Spleen (tissue), 11 donors: Measurements from ENCODE around the gene GALNT16. TPM values are rescaled to one million over a fixed set of nuclear protein-coding genes. Genes with fewer than 3 reads are reported as not detected.

Experiments used
- DNase-seq: peaks from one replicate; pipeline ENCODE4 v3.0.0-alpha.2; 2020
- H3K27ac ChIP-seq, 8 donors: fragments of 200-600 bp; sonication (generic) in 7 of 8; 1 replicate in 4 of 8; 2 replicates in 4 of 8; pipeline versions ENCODE4 v1.5.0 to v1.8.0; 2016 to 2021; ENCODE audit warnings: inconsistent platforms in 4 of 8, mild to moderate bottlenecking in 4 of 8, moderate library complexity in 1 of 8
- H3K27me3 ChIP-seq, 7 donors: fragments of 200-600 bp; sonication (generic) in 6 of 7; replicated peaks in 1 of 7; 1 replicate in 4 of 7; 2 replicates in 3 of 7; pipeline versions ENCODE4 v1.5.0 to v1.8.0; 2016 to 2021; ENCODE audit warnings: inconsistent platforms in 3 of 7, mild to moderate bottlenecking in 1 of 7
- H3K36me3 ChIP-seq, 6 donors: fragments of 200-600 bp; sonication (generic) in 5 of 6; 1 replicate in 4 of 6; 2 replicates in 2 of 6; pipeline versions ENCODE4 v1.5.0 to v1.8.0; 2016 to 2021; ENCODE audit warnings: inconsistent platforms in 2 of 6
- H3K4me1 ChIP-seq, 6 donors: fragments of 200-600 bp; sonication (generic) in 5 of 6; 1 replicate in 3 of 6; 2 replicates in 3 of 6; pipeline versions ENCODE4 v1.5.0 to v1.8.0; 2016 to 2021; ENCODE audit warnings: inconsistent platforms in 3 of 6
- H3K4me3 ChIP-seq, 8 donors: fragments of 200-600 bp; sonication (generic) in 7 of 8; 1 replicate in 4 of 8; 2 replicates in 4 of 8; pipeline versions ENCODE4 v1.5.0 to v1.8.0; 2016 to 2021; ENCODE audit warnings: inconsistent platforms in 4 of 8, mild to moderate bottlenecking in 4 of 8, moderate library complexity in 2 of 8
- H3K9me3 ChIP-seq, 8 donors: fragments of 200-600 bp; sonication (generic) in 7 of 8; 1 replicate in 4 of 8; 2 replicates in 4 of 8; pipeline versions ENCODE4 v1.5.0 to v1.8.0; 2016 to 2021; ENCODE audit warnings: inconsistent platforms in 4 of 8
- POLR2A ChIP-seq, 3 donors: fragments of 450-650 bp; IDR thresholded peaks; one replicate each; pipeline ENCODE4 v1.5.1; 2017; ENCODE audit warnings: antibody characterized with exemption in 3 of 3, mild to moderate bottlenecking in 1 of 3
- POLR2AphosphoS5 ChIP-seq, 3 donors: sonication (generic); formaldehyde crosslinking; IDR thresholded peaks; one replicate each; pipeline ENCODE4 v1.5.1; 2017; ENCODE audit warnings: antibody characterized with exemption in 3 of 3
- WGBS, 5 donors: extraction: QIAGEN DNeasy Blood & Tissue Kit in 3 of 5; methylation state at CpG; one replicate each; pipeline versions ENCODE4 v1.1.5 to v1.1.7; 2013 to 2018; 5-methylcytosine and 5-hydroxymethylcytosine counted together
- intact Hi-C: fragments of 100-400 bp; cut with DNase I; formaldehyde crosslinking; loops from one replicate; pipeline ENCODE4 v1.15.0; 2023; ENCODE audit warnings: low total_unique reads
- polyA plus RNA-seq, 3 donors: library from polyadenylated mRNA; stranded (reverse); fragments of 200-250 nt; gene quantifications; one replicate each; pipeline ENCODE4 v1.2.1, GENCODE V29; 2013
- total RNA-seq, 7 donors: library from RNA; depleted of rRNA in 3 of 7; stranded (reverse); fragments of >200 nt in 3 of 7; fragmentation: NEBNext Ultra II Directional in 4 of 7; extraction: Animal tissue kit (Norgen Biotek cat#: 25700) in 4 of 7; gene quantifications; one replicate each; pipeline versions ENCODE4 v1.1.0 to v1.2.1, GENCODE V29; 2016 to 2021
- TF ChIP-seq, protein P1 (sequence below), 11 experiments: fragments of 200-600 bp in 7 of 11; fragments of 450-650 bp in 4 of 11; sonication (generic) in 4 of 11; IDR thresholded peaks in 8 of 11; conservative IDR thresholded peaks in 3 of 11; 1 replicate in 7 of 11; 2 replicates in 4 of 11; pipeline versions ENCODE4 v1.4.0 to v1.8.0; 2016 to 2021; ENCODE audit warnings: antibody characterized with exemption in 11 of 11, inconsistent platforms in 4 of 11, mild to moderate bottlenecking in 1 of 11
- donor health status: healthy with polysubstance abuse.
- donor health status: DM: no; HTN: no; CAD: no; lungs with moderate emphysema.
- donor health status: DM: no; HTN: no; CAD: no.
- donor health status: Bipolar disorder and iron deficiency.
- donor health status: healthy.
- donor health status: DM: no; HTN: no; CAD: no.
- donor health status: DM: yes; HTN: yes; CAD: no.

The GALNT16 gene
- total and polyA plus RNA-seq, 10 donors: 2.1 to 36.4 (median 10.0) TPM

DNA sequence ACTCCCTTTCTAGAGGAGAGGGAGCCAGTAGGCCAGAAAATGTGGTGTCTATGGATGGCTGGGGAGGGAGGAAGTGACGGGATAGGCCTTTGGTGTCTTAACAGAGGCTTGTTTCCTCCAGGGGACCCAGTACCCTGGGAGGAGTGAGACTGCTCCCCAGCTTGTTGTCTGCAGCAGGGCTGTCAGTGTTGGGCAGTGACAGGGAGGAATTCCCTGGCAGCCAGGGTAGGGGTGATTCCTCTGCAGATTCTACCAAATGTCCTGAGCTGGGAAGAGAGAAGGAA lies 64.0 kb downstream of the GALNT16 start:
- H3K4me1 ChIP-seq: peaks cover 0 to under 1% (median under 1%) of the 10 kb centered on the region in 6 donors
- DNase-seq: peak; percentile 14
- no peak overlapping the region for H3K27ac ChIP-seq
- no peaks in the 10 kb centered on the region for H3K36me3 ChIP-seq
- TF ChIP-seq POLR2AphosphoS5 (IDR thresholded peaks at IDR 0.05) (no peak), POLR2A (IDR thresholded peaks at IDR 0.05) (no peak)
- TF ChIP-seq, protein P1, sequence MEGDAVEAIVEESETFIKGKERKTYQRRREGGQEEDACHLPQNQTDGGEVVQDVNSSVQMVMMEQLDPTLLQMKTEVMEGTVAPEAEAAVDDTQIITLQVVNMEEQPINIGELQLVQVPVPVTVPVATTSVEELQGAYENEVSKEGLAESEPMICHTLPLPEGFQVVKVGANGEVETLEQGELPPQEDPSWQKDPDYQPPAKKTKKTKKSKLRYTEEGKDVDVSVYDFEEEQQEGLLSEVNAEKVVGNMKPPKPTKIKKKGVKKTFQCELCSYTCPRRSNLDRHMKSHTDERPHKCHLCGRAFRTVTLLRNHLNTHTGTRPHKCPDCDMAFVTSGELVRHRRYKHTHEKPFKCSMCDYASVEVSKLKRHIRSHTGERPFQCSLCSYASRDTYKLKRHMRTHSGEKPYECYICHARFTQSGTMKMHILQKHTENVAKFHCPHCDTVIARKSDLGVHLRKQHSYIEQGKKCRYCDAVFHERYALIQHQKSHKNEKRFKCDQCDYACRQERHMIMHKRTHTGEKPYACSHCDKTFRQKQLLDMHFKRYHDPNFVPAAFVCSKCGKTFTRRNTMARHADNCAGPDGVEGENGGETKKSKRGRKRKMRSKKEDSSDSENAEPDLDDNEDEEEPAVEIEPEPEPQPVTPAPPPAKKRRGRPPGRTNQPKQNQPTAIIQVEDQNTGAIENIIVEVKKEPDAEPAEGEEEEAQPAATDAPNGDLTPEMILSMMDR (IDR thresholded peaks at IDR 0.05 in 8 of 11, conservative IDR thresholded peaks at IDR 0.05 in 3 of 11): no peak
- WGBS, 5 donors: 53 to 85% (median 62%) methylated on average over 1 of the region's 1 CpG
- H3K9me3 ChIP-seq: no peaks in the 10 kb centered on the region
- H3K27me3 ChIP-seq: peaks cover 0 to 36% (median 0%) of the 10 kb centered on the region in 7 donors
- H3K4me3 ChIP-seq: no peak overlapping the region
- intact Hi-C loops: no loop called here

DNA sequence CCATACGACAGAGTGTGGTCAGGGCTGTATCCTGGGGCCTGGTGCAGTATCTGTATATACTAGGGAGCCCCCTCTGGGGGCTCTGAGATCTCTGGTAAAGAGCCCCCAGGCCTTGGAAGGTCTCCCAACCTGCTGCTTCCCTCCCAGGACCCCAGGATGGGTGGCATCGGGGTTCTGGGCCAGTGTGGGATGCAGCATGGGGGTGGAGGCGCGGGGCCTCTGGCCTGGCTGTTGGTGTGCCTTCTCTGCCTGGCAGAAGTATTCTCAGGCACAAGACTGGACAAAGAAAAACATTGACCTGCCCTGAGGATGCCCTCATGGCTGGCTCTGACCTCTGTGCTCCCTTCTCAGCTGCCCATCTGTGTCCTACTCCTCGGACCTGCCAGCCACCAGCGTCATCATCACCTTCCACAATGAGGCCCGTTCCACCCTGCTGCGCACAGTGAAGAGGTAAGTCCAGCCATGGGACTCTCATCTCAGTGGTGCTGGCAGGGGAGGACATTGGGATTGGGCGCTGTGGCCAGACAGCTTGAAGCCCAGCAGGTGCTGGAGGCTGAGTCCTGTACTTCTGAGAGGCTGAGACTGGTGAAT lies 64.5 kb downstream of the GALNT16 start:
- Histone ChIP-seq H3K27me3 (peaks cover 0 to 36% (median 0%) of the 10 kb centered on the region in 7 donors), H3K27ac (no peak overlapping the region), H3K4me1 (no peaks in the 10 kb centered on the region), H3K4me3 (no peak overlapping the region), H3K36me3 (no peaks in the 10 kb centered on the region), H3K9me3 (no peaks in the 10 kb centered on the region)
- intact Hi-C loops: no loop called here
- peak; percentile 46 for DNase-seq
- TF ChIP-seq POLR2AphosphoS5 (IDR thresholded peaks at IDR 0.05) (no peak), POLR2A (IDR thresholded peaks at IDR 0.05) (no peak)
- TF ChIP-seq, protein P1 (IDR thresholded peaks at IDR 0.05 in 8 of 11, conservative IDR thresholded peaks at IDR 0.05 in 3 of 11): no peak
- 91 to 97% (median 93%) methylated on average over 6 to 9 of the region's 9 CpGs for WGBS, 5 donors

DNA sequence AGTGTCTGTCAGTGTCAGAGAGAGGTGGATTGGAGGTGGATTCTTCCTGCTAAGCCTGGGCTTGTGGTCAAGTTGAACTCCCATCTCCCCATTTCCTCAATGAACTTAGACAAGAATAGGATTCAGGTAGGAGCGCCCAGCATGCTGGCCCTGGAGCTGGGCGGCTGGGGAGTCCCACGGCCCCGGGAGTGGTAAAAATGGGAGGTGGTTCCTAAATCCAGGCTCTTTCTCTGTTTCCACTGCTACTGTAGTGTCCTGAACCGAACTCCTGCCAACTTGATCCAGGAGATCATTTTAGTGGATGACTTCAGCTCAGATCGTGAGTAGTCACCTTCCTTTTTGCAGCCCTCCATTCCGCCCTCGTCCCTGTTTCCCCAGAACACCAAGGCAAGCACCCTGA lies 65.1 kb downstream of the GALNT16 start:
- no peaks in the 10 kb centered on the region for H3K9me3 ChIP-seq
- H3K27ac ChIP-seq: no peak overlapping the region
- TF ChIP-seq POLR2A (IDR thresholded peaks at IDR 0.05) (no peak), POLR2AphosphoS5 (IDR thresholded peaks at IDR 0.05) (no peak)
- TF ChIP-seq, protein P1 (IDR thresholded peaks at IDR 0.05 in 8 of 11, conservative IDR thresholded peaks at IDR 0.05 in 3 of 11): no peak
- 89 to 93% (median 93%) methylated on average over 8 of the region's 8 CpGs for WGBS, 5 donors
- H3K4me1 ChIP-seq: no peaks in the 10 kb centered on the region
- H3K27me3 ChIP-seq: peaks cover 0 to 36% (median 0%) of the 10 kb centered on the region in 7 donors
- no peaks in the 10 kb centered on the region for H3K36me3 ChIP-seq
- intact Hi-C loops: no loop called here
- DNase-seq: peak; percentile 25
- no peak overlapping the region for H3K4me3 ChIP-seq

DNA sequence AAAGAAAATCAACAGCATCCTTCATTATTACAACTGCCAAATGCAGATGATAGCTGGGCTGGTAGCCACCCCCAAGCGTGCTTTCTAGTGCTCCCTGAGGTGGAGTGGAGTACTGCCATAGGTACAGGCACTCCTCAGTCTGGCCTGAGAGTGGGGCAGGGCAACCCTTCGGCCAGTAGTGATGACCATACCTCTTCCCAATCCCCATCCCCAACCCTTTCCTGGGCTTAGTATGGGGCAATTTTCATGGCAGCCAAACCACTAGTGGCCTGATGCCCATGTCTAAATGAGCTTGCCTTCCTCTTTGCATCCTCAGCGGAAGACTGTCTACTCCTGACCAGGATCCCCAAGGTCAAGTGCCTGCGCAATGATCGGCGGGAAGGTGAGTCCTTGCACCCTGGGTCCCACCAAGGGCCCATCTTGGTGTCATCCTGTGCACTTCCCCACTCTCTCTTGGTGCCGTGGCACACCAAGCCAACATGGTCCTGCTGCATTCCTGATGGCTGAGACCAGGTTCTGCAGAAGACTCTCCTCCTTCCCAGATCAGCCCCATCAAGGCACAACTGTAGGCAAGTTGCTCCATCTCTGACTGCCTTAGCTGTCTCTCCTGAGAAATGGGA lies 65.8 kb downstream of the GALNT16 start:
- TF ChIP-seq POLR2A (IDR thresholded peaks at IDR 0.05) (no peak), POLR2AphosphoS5 (IDR thresholded peaks at IDR 0.05) (no peak)
- TF ChIP-seq, protein P1 (IDR thresholded peaks at IDR 0.05 in 8 of 11, conservative IDR thresholded peaks at IDR 0.05 in 3 of 11): no peak

More for the DNA sequence above, 65.8 kb downstream of the GALNT16 start:
- peaks cover 0 to 36% (median 0%) of the 10 kb centered on the region in 7 donors for H3K27me3 ChIP-seq
- no peaks in the 10 kb centered on the region for H3K36me3 ChIP-seq
- H3K4me3 ChIP-seq: no peak overlapping the region
- H3K4me1 ChIP-seq: no peaks in the 10 kb centered on the region
- WGBS, 5 donors: 88 to 97% (median 91%) methylated on average over 7 of the region's 7 CpGs
- intact Hi-C loops: no loop called here
- peak; percentile 53 for DNase-seq
- no peaks in the 10 kb centered on the region for H3K9me3 ChIP-seq
- no peak overlapping the region for H3K27ac ChIP-seq
